Measurements from ENCODE around the gene CHRM4. TPM values are rescaled to one million over a fixed set of nuclear protein-coding genes. Genes with fewer than 3 reads are reported as not detected.

The CHRM4 gene
- total RNA-seq, 1 experiment from 2014 or later: 1.1 TPM

GRCh38 chr11:46427364-46427763 lies 35.8 kb upstream of the CHRM4 start:
- BruUV-seq (replicated peaks): no TSS peak
- Histone ChIP-seq H3K9me3 (ENCODE audit: control insufficient read depth in 1 of 2, insufficient read depth in 1 of 2, low read depth in 1 of 2, low read length in 2 of 2) (no peaks in the 10 kb centered on the region), H3K9me2 (ENCODE audit: insufficient read depth) (no peaks in the 10 kb centered on the region), H3K9ac (ENCODE audit: low read length) (no peak overlapping the region), H3K27me3 (ENCODE audit: insufficient read depth, low read length) (no peaks in the 10 kb centered on the region), H3K79me2 (ENCODE audit: insufficient read depth, low read length) (no peaks in the 10 kb centered on the region), H3K36me3 (ENCODE audit: control insufficient read depth in 1 of 2, insufficient read depth in 2 of 2, low read length in 2 of 2) (no peaks in the 10 kb centered on the region; a peak in 1 of 4 replicates), H3K4me3 (replicated peaks in 1 of 2; ENCODE audit: low read depth in 1 of 2, low read length in 2 of 2) (no peak overlapping the region), H4K20me1 (ENCODE audit: insufficient read depth) (no peaks in the 10 kb centered on the region), H3K4me2 (ENCODE audit: low read length) (no peak overlapping the region), H3K27ac (ENCODE audit: low read depth, low read length) (no peak overlapping the region), H2AFZ (ENCODE audit: low read depth, low read length, poor library complexity, severe bottlenecking) (no peak overlapping the region), H3K4me1 (ENCODE audit: control insufficient read depth in 1 of 2, insufficient read depth in 2 of 2, low read length in 2 of 2) (no peaks in the 10 kb centered on the region)
- no peak for TF ChIP-seq SRF (IDR thresholded peaks at IDR 0.05; ENCODE audit: low read depth)
- no peak for TF ChIP-seq CTCF (IDR thresholded peaks at IDR 0.05 in 2 of 3, conservative IDR thresholded peaks at IDR 0.05 in 1 of 3; ENCODE audit: borderline replicate concordance in 1 of 3, insufficient read depth in 1 of 3, low read depth in 2 of 3, low read length in 2 of 3)
- no peak for TF ChIP-seq EGR1 (IDR thresholded peaks at IDR 0.05; ENCODE audit: low read depth)
- no peak for TF ChIP-seq TCF7L2 (IDR thresholded peaks at IDR 0.05; ENCODE audit: borderline replicate concordance, extremely low read depth, insufficient read depth, insufficient read length)
- no peak for TF ChIP-seq FOSL1 (IDR thresholded peaks at IDR 0.05; ENCODE audit: low read depth)
- TF ChIP-seq YY1 (IDR thresholded peaks at IDR 0.05; ENCODE audit: extremely low read depth, insufficient replicate concordance, low read depth, low read length): no peak
- no peak for TF ChIP-seq ZBTB33 (IDR thresholded peaks at IDR 0.05; ENCODE audit: extremely low read depth, insufficient replicate concordance, low read length)
- no peak for TF ChIP-seq CEBPB (IDR thresholded peaks at IDR 0.05; ENCODE audit: low read depth)
- no peak for TF ChIP-seq MAX (IDR thresholded peaks at IDR 0.05)
- TF ChIP-seq CBX3 (IDR thresholded peaks at IDR 0.05; ENCODE audit: low read depth): no peak
- no peak for TF ChIP-seq POLR2A (IDR thresholded peaks at IDR 0.05; ENCODE audit: borderline replicate concordance, extremely low read depth, insufficient read depth, insufficient read length)
- no peak for TF ChIP-seq ZNF274 (IDR thresholded peaks at IDR 0.05; ENCODE audit: low read depth, low read length)
- TF ChIP-seq EZH2 (IDR thresholded peaks at IDR 0.05): no peak
- no peak for TF ChIP-seq SIN3A (IDR thresholded peaks at IDR 0.05; ENCODE audit: low read depth)
- no peak for TF ChIP-seq SP1 (IDR thresholded peaks at IDR 0.05; ENCODE audit: low read depth)
- TF ChIP-seq ZFX (IDR thresholded peaks at IDR 0.05): no peak
- no peak for TF ChIP-seq ATF3 (IDR thresholded peaks at IDR 0.05)
- TF ChIP-seq ELF1 (IDR thresholded peaks at IDR 0.05; ENCODE audit: borderline replicate concordance, low read depth): no peak
- TF ChIP-seq EZH2phosphoT487 (IDR thresholded peaks at IDR 0.05; ENCODE audit: borderline replicate concordance): no peak
- ChIA-PET RAD21 (ENCODE audit: low non-redundant PET in 1 of 2, low total read pairs in 2 of 2, uncharacterized antibody in 2 of 2, unreplicated experiment in 2 of 2) (no interaction called here), POLR2A (no interaction called here), CTCF (no interaction called here)
- DNase-seq (ENCODE audit: low read depth, low spot score): no peak
- intact Hi-C loops (cut with micrococcal nuclease): no loop called here
- ATAC-seq: no peak

Measured in HCT116 (cell line).